ENCODE data around the gene ATRNL1.

The ATRNL1 gene

DNA sequence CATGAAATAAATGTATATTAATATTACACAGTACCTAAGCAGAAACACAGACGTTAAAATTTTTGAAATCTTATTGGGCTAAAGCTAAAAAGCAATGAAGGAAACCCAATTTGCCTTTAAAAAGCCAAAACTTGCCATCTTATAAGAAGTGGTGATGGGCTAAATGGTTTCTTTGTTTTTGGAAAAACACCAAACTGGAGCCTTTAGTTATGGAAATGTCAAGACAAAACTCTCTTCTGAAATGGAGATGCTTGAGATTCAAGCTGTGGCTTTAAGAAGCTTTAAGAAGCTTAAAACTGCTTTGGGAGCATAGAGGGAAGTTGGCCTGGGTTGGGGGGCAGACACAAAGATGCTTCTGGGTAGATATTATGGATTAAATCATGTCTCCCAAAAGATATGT, 902.9 kb downstream of the ATRNL1 start:
- H3K4me3 ChIP-seq (ENCODE audit: severe bottlenecking), result no peak overlapping the region
- DNase-seq (ENCODE audit: low spot score) (no peak), ATAC-seq (ENCODE audit: low read depth) (no peak)
- H3K36me3 ChIP-seq (ENCODE audit: low read depth), result no peaks in the 10 kb centered on the region
- no peaks in the 10 kb centered on the region for H3K4me1 ChIP-seq (ENCODE audit: insufficient read depth, poor library complexity, severe bottlenecking)
- TF ChIP-seq, protein P1, sequence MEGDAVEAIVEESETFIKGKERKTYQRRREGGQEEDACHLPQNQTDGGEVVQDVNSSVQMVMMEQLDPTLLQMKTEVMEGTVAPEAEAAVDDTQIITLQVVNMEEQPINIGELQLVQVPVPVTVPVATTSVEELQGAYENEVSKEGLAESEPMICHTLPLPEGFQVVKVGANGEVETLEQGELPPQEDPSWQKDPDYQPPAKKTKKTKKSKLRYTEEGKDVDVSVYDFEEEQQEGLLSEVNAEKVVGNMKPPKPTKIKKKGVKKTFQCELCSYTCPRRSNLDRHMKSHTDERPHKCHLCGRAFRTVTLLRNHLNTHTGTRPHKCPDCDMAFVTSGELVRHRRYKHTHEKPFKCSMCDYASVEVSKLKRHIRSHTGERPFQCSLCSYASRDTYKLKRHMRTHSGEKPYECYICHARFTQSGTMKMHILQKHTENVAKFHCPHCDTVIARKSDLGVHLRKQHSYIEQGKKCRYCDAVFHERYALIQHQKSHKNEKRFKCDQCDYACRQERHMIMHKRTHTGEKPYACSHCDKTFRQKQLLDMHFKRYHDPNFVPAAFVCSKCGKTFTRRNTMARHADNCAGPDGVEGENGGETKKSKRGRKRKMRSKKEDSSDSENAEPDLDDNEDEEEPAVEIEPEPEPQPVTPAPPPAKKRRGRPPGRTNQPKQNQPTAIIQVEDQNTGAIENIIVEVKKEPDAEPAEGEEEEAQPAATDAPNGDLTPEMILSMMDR (IDR thresholded peaks at IDR 0.05; ENCODE audit: poor library complexity, severe bottlenecking), result no peak
- H3K27ac ChIP-seq (ENCODE audit: poor library complexity, severe bottlenecking), result no peak overlapping the region
- H3K9me3 ChIP-seq (ENCODE audit: severe bottlenecking), result no peaks in the 10 kb centered on the region
- H3K27me3 ChIP-seq (ENCODE audit: insufficient read depth, poor library complexity, severe bottlenecking), result no peaks in the 10 kb centered on the region

DNA sequence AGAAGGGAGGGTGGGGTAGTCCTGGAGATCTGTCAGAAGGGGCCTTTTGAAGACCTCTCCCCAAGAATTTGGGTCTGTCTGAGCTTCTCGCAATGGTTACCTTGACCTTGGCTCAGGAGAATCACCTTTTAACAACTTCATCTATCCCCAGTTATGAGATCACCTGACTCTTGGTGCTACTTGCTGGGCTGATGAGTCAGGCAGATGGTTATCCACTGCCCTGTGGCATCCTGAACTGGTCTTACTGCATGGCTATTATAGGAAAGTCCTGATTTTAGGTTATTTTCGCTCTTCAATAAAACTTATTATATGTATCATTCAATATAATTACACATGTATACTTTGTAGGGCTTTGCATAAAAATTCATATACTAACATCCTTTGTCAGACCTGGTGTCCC, 905.1 kb downstream of the ATRNL1 start:
- DNase-seq (ENCODE audit: low spot score), result no peak
- no peak overlapping the region for H3K4me3 ChIP-seq (ENCODE audit: severe bottlenecking)
- no peaks in the 10 kb centered on the region for H3K27me3 ChIP-seq (ENCODE audit: insufficient read depth, poor library complexity, severe bottlenecking)
- ATAC-seq (ENCODE audit: low read depth), result no peak
- no peaks in the 10 kb centered on the region for H3K36me3 ChIP-seq (ENCODE audit: low read depth)
- no peaks in the 10 kb centered on the region for H3K4me1 ChIP-seq (ENCODE audit: insufficient read depth, poor library complexity, severe bottlenecking)
- H3K27ac ChIP-seq (ENCODE audit: poor library complexity, severe bottlenecking), result no peak overlapping the region
- H3K9me3 ChIP-seq (ENCODE audit: severe bottlenecking), result no peaks in the 10 kb centered on the region
- TF ChIP-seq, protein P1 (IDR thresholded peaks at IDR 0.05; ENCODE audit: poor library complexity, severe bottlenecking), result no peak

Measured in RWPE2 (cell line).